Endodermal cell (in vitro differentiated cells): Measurements from ENCODE around the gene CALHM4. TPM values are rescaled to one million over a fixed set of nuclear protein-coding genes. Genes with fewer than 3 reads are reported as not detected.

Source experiments
- DNase-seq: peaks from one replicate; pipeline ENCODE4 v3.0.0-alpha.2; 2017
- H3K27ac ChIP-seq: 2 replicates; pipeline ENCODE4 v1.5.1; 2013; ENCODE audit warnings: mild to moderate bottlenecking, low read depth, low read length, moderate library complexity
- H3K27me3 ChIP-seq: 2 replicates; pipeline ENCODE4 v1.6.1; 2013; ENCODE audit warnings: mild to moderate bottlenecking, low read length, moderate library complexity; ENCODE audit not compliant: insufficient read depth, control insufficient read depth, poor library complexity, severe bottlenecking
- H3K36me3 ChIP-seq: 2 replicates; pipeline ENCODE4 v1.7.0; 2013; ENCODE audit warnings: mild to moderate bottlenecking, low read length, moderate library complexity; ENCODE audit not compliant: control insufficient read depth, insufficient read depth
- H3K4me1 ChIP-seq: one replicate; pipeline ENCODE4 v1.7.0; 2013; ENCODE audit warnings: low read length; ENCODE audit not compliant: control insufficient read depth, insufficient read depth
- H3K4me3 ChIP-seq: 2 replicates; pipeline ENCODE4 v1.5.1; 2013; ENCODE audit warnings: mild to moderate bottlenecking, low read length, moderate library complexity
- H3K9ac ChIP-seq: 2 replicates; pipeline ENCODE4 v1.6.1; 2013; ENCODE audit warnings: mild to moderate bottlenecking, low read length, moderate library complexity; ENCODE audit not compliant: poor library complexity, severe bottlenecking; ENCODE audit errors: extremely low read depth
- H3K9me3 ChIP-seq: 2 replicates; pipeline ENCODE4 v1.6.1; 2013; ENCODE audit warnings: mild to moderate bottlenecking, low read length, moderate library complexity; ENCODE audit not compliant: control insufficient read depth
- H3K27ac Mint-ChIP-seq: 2 replicates; pipeline ENCODE4 v1.8.0; 2020; ENCODE audit warnings: mixed read lengths
- H3K27me3 Mint-ChIP-seq: 2 replicates; pipeline ENCODE4 v1.8.0; 2021; ENCODE audit warnings: mild to moderate bottlenecking, mixed read lengths; ENCODE audit not compliant: insufficient read depth
- H3K36me3 Mint-ChIP-seq: 2 replicates; pipeline ENCODE4 v1.8.0; 2020; ENCODE audit warnings: low read depth, mixed read lengths
- H3K4me1 Mint-ChIP-seq: 2 replicates; pipeline ENCODE4 v1.8.0; 2020; ENCODE audit warnings: mixed read lengths
- H3K4me3 Mint-ChIP-seq: 2 replicates; pipeline ENCODE4 v1.8.0; 2020; ENCODE audit warnings: mild to moderate bottlenecking, moderate library complexity, mixed read lengths
- H3K9me3 Mint-ChIP-seq: 2 replicates; pipeline ENCODE4 v1.8.0; 2020; ENCODE audit warnings: mild to moderate bottlenecking, mixed read lengths
- WGBS, 2 experiments: methylation state at CpG; one replicate each; pipeline versions ENCODE4 v1.1.5 to v1.1.7; 2013; ENCODE audit warnings: missing lambda C conversion rate in 2 of 2, mixed read lengths in 1 of 2; ENCODE audit not compliant: insufficient coverage in 1 of 2, insufficient read length in 1 of 2; 5-methylcytosine and 5-hydroxymethylcytosine counted together
- total RNA-seq, 2 donors: library from RNA; stranded (reverse); fragmentation: NEBNext Ultra II Directional in 1 of 2; extraction: Animal tissue kit (Norgen Biotek cat#: 25700) in 1 of 2; gene quantifications; 2 replicates in 1 of 2; 3 replicates in 1 of 2; pipeline ENCODE4 v1.2.1, GENCODE V29; 2021
- TF ChIP-seq, protein P1 (sequence below): fragments of 200-600 bp; sonication (generic); conservative IDR thresholded peaks from 2 replicates; pipeline ENCODE4 v1.5.0; 2021; ENCODE audit warnings: antibody characterized with exemption, mild to moderate bottlenecking

CALHM4 gene
- total RNA-seq, 2 donors from 2014 or later = not detected

DNA sequence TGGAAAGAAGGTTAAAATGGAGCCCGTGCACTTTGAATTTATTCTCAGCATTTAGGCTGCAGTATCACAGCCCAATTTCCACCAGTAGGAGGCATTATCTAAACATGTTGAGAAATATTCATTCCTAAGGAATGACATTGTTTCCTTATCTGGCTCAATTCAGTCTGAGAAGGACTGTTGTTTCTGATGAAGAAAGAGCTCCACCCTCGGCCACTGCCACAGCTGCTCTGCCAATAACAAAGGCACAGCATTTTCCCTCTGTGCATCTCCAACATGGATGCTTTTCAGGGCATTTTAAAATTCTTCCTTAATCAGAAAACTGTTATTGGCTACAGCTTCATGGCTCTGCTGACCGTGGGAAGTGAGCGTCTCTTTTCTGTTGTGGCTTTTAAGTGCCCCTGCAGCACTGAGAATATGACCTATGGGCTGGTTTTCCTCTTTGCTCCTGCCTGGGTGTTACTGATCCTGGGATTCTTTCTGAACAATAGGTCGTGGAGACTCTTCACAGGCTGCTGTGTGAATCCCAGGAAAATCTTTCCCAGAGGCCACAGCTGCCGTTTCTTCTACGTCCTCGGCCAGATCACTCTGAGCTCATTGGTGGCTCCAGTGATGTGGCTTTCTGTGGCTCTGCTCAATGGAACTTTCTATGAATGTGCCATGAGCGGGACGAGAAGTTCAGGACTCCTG lies 42.0 kb upstream of the CALHM4 start, which contains the start of gene CALHM5:
CALHM5 (plus strand) TSS at position 216 of the 687 bp plus-strand sequence; CDS start at position 274, 58 bp downstream.
- Histone ChIP-seq H3K36me3 (no peaks in the 10 kb centered on the region), H3K9ac (peak within 1 kb of the TSS; percentile 7), H3K27me3 (no peaks in the 10 kb centered on the region), H3K9me3 (peaks cover 11% of the 10 kb centered on the region), H3K4me3 (peak within 1 kb of the TSS; percentile 61), H3K4me1 (peaks cover 7% of the 10 kb centered on the region), H3K27ac (peak within 1 kb of the TSS; percentile 90)
- Mint-ChIP-seq H3K27me3 (no peaks in the 10 kb centered on the region), H3K4me1 (peaks cover 15% of the 10 kb centered on the region), H3K36me3 (no peaks in the 10 kb centered on the region), H3K4me3 (no peak within 1 kb of the TSS), H3K27ac (peak within 1 kb of the TSS; percentile 87), H3K9me3 (peaks cover 7% of the 10 kb centered on the region)
- peak; percentile 70 for DNase-seq
- 66 to 67% methylated on average over 9 to 10 of the region's 10 CpGs for WGBS, 2 experiments
- TF ChIP-seq, protein P1, sequence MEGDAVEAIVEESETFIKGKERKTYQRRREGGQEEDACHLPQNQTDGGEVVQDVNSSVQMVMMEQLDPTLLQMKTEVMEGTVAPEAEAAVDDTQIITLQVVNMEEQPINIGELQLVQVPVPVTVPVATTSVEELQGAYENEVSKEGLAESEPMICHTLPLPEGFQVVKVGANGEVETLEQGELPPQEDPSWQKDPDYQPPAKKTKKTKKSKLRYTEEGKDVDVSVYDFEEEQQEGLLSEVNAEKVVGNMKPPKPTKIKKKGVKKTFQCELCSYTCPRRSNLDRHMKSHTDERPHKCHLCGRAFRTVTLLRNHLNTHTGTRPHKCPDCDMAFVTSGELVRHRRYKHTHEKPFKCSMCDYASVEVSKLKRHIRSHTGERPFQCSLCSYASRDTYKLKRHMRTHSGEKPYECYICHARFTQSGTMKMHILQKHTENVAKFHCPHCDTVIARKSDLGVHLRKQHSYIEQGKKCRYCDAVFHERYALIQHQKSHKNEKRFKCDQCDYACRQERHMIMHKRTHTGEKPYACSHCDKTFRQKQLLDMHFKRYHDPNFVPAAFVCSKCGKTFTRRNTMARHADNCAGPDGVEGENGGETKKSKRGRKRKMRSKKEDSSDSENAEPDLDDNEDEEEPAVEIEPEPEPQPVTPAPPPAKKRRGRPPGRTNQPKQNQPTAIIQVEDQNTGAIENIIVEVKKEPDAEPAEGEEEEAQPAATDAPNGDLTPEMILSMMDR = peak; percentile 76

DNA sequence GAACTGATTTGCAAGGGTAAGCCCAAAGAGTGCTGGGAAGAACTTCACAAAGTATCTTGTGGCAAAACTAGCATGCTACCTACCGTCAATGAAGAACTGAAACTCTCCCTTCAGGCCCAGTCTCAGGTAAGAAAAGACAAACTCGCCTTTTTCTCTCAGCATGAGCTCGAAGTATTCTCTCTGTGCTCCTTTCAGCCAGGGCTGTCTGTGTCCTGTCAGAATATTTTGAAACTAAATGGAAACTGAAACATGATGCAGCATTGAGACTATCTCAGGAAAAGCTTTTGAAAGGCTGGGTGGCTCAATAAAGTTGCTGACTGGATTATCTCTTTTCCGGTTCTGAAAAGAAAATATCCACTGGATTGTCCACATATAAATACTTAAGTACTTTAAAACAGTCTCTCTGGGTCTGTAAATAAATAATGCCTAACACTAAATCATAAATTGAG lies 41.4 kb upstream of the CALHM4 start:
- no peak for DNase-seq
- no peak overlapping the region for H3K4me3 Mint-ChIP-seq
- peaks cover 11% of the 10 kb centered on the region for H3K9me3 ChIP-seq
- TF ChIP-seq, protein P1 = no peak
- H3K27ac Mint-ChIP-seq = peak overlapping the region; percentile 87
- H3K4me3 ChIP-seq = peak overlapping the region; percentile 61
- H3K27me3 Mint-ChIP-seq = no peaks in the 10 kb centered on the region
- H3K9me3 Mint-ChIP-seq = peaks cover 7% of the 10 kb centered on the region
- 88 to 91% methylated on average over 1 to 4 of the region's 4 CpGs for WGBS, 2 experiments
- peaks cover 15% of the 10 kb centered on the region for H3K4me1 Mint-ChIP-seq
- no peaks in the 10 kb centered on the region for H3K27me3 ChIP-seq
- H3K27ac ChIP-seq = peak overlapping the region; percentile 90
- H3K36me3 Mint-ChIP-seq = no peaks in the 10 kb centered on the region
- H3K9ac ChIP-seq = peak overlapping the region; percentile 7
- H3K4me1 ChIP-seq = peaks cover 7% of the 10 kb centered on the region
- H3K36me3 ChIP-seq = no peaks in the 10 kb centered on the region

DNA sequence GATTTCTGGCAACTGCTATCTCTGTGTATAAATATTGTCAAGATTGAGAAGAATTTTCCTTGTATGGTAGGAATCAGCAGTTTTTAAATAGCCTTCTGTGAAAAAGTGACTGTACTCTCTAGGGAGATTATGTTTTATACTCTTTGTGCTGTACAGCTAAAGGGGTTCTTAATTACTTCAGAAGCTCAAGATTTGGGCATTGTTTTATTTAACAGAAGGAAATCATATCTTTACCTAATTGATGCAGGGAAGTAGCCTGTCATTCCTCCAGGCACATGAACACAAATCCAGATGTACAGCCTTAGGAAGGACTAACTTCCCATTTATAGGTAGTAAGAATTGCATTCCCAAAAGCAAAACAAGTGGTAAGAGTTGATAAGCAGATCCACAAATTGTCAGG lies 40.8 kb upstream of the CALHM4 start:
- Histone ChIP-seq H3K27me3 (no peaks in the 10 kb centered on the region), H3K4me1 (peaks cover 7% of the 10 kb centered on the region), H3K9ac (no peak overlapping the region), H3K27ac (no peak overlapping the region), H3K36me3 (no peaks in the 10 kb centered on the region), H3K4me3 (peak overlapping the region; percentile 61), H3K9me3 (peaks cover 11% of the 10 kb centered on the region)
- H3K36me3 Mint-ChIP-seq = no peaks in the 10 kb centered on the region
- H3K4me1 Mint-ChIP-seq = peaks cover 15% of the 10 kb centered on the region
- peaks cover 7% of the 10 kb centered on the region for H3K9me3 Mint-ChIP-seq
- H3K4me3 Mint-ChIP-seq = no peak overlapping the region
- no peak overlapping the region for H3K27ac Mint-ChIP-seq
- no peaks in the 10 kb centered on the region for H3K27me3 Mint-ChIP-seq
- DNase-seq = no peak
- TF ChIP-seq, protein P1 = no peak
